HepG2 (cell line): ENCODE data around the gene SUSD2. TPM values are rescaled to one million over a fixed set of nuclear protein-coding genes. Genes with fewer than 3 reads are reported as not detected.

ENCODE experiments used
- FOXK2 ChIP-seq: fragments of 450-650 bp; IDR thresholded peaks from 2 replicates; pipeline ENCODE4 v1.6.1; 2016
- KLF11 ChIP-seq: IDR thresholded peaks from 2 replicates; pipeline ENCODE4 v1.6.1; 2016; ENCODE audit warnings: missing compliant biosample characterization
- YY1 ChIP-seq: IDR thresholded peaks from 2 replicates; pipeline ENCODE4 v1.6.1; 2011; ENCODE audit warnings: low read length, low read depth, moderate library complexity, mild to moderate bottlenecking; ENCODE audit not compliant: insufficient read depth, insufficient replicate concordance
- ZNF350 ChIP-seq: sonication (generic); formaldehyde crosslinking; IDR thresholded peaks from 2 replicates; pipeline ENCODE4 v1.4.0; 2020; ENCODE audit warnings: mild to moderate bottlenecking, low read depth, missing genetic modification reagents, borderline replicate concordance
- ZNF547 ChIP-seq: sonication (generic); formaldehyde crosslinking; IDR thresholded peaks from 2 replicates; pipeline ENCODE4 v1.5.1; 2020; ENCODE audit warnings: mild to moderate bottlenecking, missing genetic modification reagents
- ZNF891 ChIP-seq: sonication (generic); formaldehyde crosslinking; IDR thresholded peaks from 2 replicates; pipeline ENCODE4 v1.5.0; 2020; ENCODE audit warnings: mild to moderate bottlenecking, missing genetic modification reagents
- polyA plus RNA-seq, 8 experiments: library from polyadenylated mRNA; depleted of rRNA in 3 of 8; stranded (reverse) in 7 of 8; unstranded in 1 of 8; fragments of >200 nt; fragmentation: Illumina TruSeq in 4 of 8; extraction: Trizol in 4 of 8; gene quantifications; 2 replicates each; pipeline versions ENCODE4 v1.2.1 to v1.2.3, GENCODE V29; 2011 to 2016; ENCODE audit warnings: low read depth in 4 of 8, missing spikeins in 1 of 8, mixed read lengths in 1 of 8; ENCODE audit not compliant: insufficient read depth in 1 of 8
- total RNA-seq, 5 experiments: library from RNA; depleted of rRNA; stranded (reverse); fragments of >200 nt; fragmentation: Illumina TruSeq; extraction: Trizol; gene quantifications; 2 replicates each; pipeline ENCODE4 v1.2.3, GENCODE V29; 2016; ENCODE audit warnings: low read depth in 1 of 5
- TF ChIP-seq, protein P1 (sequence below): sonication (generic); formaldehyde crosslinking; IDR thresholded peaks from 2 replicates; pipeline ENCODE4 v1.4.0; 2020; ENCODE audit warnings: missing genetic modification reagents, low read depth, mild to moderate bottlenecking, borderline replicate concordance
- TF ChIP-seq, protein P2 (sequence below): sonication (generic); formaldehyde crosslinking; IDR thresholded peaks from 2 replicates; pipeline ENCODE4 v1.8.0; 2022; ENCODE audit warnings: mild to moderate bottlenecking, missing genetic modification reagents, borderline replicate concordance
- TF ChIP-seq, protein P3 (sequence below): sonication (generic); formaldehyde crosslinking; IDR thresholded peaks from 2 replicates; pipeline ENCODE4 v1.4.0; 2020; ENCODE audit warnings: missing genetic modification reagents, borderline replicate concordance
- TF ChIP-seq, protein P4 (sequence below): sonication (generic); formaldehyde crosslinking; IDR thresholded peaks from 2 replicates; pipeline ENCODE4 v1.8.1; 2023; ENCODE audit warnings: mild to moderate bottlenecking, inconsistent platforms, moderate library complexity, missing genetic modification reagents, borderline replicate concordance
- TF ChIP-seq, protein P5 (sequence below): sonication (generic); formaldehyde crosslinking; conservative IDR thresholded peaks from 2 replicates; pipeline ENCODE4 v1.4.0; 2020; ENCODE audit warnings: missing genetic modification reagents
- TF ChIP-seq, protein P6 (sequence below): sonication (generic); formaldehyde crosslinking; IDR thresholded peaks from 2 replicates; pipeline ENCODE4 v1.8.1; 2023; ENCODE audit warnings: mild to moderate bottlenecking, missing genetic modification reagents, borderline replicate concordance
- TF ChIP-seq, protein P7 (sequence below): sonication (generic); formaldehyde crosslinking; IDR thresholded peaks from 2 replicates; pipeline ENCODE4 v1.4.0; 2020; ENCODE audit warnings: missing genetic modification reagents

The SUSD2 gene
- total and polyA plus RNA-seq, 2 of the 13 experiments (the other 11 are each of a cell fraction or from before 2014, with no cell fraction given): 2.1 to 11.0 TPM

DNA sequence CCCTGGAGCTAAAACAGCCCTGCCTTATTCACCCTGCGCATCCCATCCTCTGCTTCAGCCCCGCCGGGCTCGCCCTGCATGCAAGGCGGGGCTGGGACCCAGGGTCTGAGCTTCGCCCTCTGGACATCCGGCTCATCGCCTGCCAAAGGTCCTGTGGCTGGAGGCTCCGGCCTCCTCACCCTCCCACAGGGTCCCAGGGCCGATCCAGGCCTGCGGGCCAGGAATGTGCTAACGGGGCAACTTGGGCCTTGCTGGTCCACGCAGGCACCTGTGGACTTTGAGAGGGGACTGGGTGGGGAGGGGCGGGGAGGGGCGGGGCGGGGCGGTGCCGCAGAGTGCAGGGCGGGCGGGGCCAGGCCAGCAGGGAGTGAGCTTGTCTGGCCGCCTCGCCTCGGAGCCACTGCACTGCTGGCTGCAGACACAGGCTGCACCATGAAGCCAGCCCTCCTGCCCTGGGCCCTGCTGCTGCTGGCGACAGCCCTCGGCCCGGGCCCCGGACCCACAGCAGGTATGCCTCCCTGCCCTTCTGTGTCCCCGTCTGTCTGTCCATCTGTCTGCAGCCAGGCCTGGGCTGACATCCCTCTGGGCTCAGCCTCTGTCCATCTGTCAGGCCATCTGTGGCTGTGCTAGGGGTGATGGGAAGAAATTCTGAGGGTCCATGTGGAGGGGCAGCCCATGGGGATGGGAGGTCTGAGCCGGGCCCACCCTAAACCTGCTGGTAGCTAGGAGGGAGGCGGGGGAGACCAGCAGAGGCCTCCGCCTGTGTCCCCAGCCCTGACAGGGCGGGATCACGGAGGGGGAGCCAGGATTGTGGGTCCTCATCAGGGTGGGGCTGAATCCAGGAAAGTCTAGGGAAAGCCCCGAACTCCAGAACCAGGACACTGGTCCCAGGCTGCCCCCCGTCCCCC is at the start of gene SUSD2 (continued):
- TF ChIP-seq, protein P1, sequence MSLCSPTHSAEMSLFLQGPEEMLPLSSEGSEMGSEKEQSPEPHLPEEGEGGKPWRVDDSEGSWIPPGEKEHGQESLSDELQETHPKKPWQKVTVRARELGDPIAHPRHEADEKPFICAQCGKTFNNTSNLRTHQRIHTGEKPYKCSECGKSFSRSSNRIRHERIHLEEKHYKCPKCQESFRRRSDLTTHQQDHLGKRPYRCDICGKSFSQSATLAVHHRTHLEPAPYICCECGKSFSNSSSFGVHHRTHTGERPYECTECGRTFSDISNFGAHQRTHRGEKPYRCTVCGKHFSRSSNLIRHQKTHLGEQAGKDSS (CRISPR knock-in tag): peak; percentile 47; the same call in 1 of the 2 replicates
- no peak for TF ChIP-seq KLF11 (CRISPR knock-in tag)
- TF ChIP-seq, protein P2, sequence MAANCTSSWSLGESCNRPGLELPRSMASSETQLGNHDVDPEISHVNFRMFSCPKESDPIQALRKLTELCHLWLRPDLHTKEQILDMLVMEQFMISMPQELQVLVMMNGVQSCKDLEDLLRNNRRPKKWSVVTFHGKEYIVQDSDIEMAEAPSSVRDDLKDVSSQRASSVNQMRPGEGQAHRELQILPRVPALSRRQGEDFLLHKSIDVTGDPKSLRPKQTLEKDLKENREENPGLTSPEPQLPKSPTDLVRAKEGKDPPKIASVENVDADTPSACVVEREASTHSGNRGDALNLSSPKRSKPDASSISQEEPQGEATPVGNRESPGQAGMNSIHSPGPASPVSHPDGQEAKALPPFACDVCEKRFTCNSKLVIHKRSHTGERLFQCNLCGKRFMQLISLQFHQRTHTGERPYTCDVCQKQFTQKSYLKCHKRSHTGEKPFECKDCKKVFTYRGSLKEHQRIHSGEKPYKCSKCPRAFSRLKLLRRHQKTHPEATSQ (CRISPR knock-in tag): peak; percentile 93; the same call in 1 of the 2 replicates
- TF ChIP-seq, protein P3, sequence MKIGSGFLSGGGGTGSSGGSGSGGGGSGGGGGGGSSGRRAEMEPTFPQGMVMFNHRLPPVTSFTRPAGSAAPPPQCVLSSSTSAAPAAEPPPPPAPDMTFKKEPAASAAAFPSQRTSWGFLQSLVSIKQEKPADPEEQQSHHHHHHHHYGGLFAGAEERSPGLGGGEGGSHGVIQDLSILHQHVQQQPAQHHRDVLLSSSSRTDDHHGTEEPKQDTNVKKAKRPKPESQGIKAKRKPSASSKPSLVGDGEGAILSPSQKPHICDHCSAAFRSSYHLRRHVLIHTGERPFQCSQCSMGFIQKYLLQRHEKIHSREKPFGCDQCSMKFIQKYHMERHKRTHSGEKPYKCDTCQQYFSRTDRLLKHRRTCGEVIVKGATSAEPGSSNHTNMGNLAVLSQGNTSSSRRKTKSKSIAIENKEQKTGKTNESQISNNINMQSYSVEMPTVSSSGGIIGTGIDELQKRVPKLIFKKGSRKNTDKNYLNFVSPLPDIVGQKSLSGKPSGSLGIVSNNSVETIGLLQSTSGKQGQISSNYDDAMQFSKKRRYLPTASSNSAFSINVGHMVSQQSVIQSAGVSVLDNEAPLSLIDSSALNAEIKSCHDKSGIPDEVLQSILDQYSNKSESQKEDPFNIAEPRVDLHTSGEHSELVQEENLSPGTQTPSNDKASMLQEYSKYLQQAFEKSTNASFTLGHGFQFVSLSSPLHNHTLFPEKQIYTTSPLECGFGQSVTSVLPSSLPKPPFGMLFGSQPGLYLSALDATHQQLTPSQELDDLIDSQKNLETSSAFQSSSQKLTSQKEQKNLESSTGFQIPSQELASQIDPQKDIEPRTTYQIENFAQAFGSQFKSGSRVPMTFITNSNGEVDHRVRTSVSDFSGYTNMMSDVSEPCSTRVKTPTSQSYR (CRISPR knock-in tag): no peak; the same call in 1 of the 2 replicates
- TF ChIP-seq, protein P4, sequence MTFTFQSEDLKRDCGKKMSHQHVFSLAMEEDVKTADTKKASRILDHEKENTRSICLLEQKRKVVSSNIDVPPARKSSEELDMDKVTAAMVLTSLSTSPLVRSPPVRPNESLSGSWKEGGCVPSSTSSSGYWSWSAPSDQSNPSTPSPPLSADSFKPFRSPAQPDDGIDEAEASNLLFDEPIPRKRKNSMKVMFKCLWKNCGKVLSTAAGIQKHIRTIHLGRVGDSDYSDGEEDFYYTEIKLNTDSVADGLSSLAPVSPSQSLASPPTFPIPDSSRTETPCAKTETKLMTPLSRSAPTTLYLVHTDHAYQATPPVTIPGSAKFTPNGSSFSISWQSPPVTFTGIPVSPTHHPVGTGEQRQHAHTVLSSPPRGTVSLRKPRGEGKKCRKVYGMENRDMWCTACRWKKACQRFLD (CRISPR knock-in tag): no peak
- TF ChIP-seq FOXK2: no peak
- TF ChIP-seq, protein P5, sequence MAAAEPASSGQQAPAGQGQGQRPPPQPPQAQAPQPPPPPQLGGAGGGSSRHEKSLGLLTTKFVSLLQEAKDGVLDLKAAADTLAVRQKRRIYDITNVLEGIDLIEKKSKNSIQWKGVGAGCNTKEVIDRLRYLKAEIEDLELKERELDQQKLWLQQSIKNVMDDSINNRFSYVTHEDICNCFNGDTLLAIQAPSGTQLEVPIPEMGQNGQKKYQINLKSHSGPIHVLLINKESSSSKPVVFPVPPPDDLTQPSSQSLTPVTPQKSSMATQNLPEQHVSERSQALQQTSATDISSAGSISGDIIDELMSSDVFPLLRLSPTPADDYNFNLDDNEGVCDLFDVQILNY: 0 out of 2 replicates have a peak, but pooled peaks have one; percentile 35
- TF ChIP-seq, protein P6, sequence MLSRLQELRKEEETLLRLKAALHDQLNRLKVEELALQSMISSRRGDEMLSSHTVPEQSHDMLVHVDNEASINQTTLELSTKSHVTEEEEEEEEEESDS (CRISPR knock-in tag): no peak
- no peak for TF ChIP-seq ZNF350 (CRISPR knock-in tag)
- no peak for TF ChIP-seq YY1
- TF ChIP-seq ZNF547 (CRISPR knock-in tag): no peak
- TF ChIP-seq, protein P7, sequence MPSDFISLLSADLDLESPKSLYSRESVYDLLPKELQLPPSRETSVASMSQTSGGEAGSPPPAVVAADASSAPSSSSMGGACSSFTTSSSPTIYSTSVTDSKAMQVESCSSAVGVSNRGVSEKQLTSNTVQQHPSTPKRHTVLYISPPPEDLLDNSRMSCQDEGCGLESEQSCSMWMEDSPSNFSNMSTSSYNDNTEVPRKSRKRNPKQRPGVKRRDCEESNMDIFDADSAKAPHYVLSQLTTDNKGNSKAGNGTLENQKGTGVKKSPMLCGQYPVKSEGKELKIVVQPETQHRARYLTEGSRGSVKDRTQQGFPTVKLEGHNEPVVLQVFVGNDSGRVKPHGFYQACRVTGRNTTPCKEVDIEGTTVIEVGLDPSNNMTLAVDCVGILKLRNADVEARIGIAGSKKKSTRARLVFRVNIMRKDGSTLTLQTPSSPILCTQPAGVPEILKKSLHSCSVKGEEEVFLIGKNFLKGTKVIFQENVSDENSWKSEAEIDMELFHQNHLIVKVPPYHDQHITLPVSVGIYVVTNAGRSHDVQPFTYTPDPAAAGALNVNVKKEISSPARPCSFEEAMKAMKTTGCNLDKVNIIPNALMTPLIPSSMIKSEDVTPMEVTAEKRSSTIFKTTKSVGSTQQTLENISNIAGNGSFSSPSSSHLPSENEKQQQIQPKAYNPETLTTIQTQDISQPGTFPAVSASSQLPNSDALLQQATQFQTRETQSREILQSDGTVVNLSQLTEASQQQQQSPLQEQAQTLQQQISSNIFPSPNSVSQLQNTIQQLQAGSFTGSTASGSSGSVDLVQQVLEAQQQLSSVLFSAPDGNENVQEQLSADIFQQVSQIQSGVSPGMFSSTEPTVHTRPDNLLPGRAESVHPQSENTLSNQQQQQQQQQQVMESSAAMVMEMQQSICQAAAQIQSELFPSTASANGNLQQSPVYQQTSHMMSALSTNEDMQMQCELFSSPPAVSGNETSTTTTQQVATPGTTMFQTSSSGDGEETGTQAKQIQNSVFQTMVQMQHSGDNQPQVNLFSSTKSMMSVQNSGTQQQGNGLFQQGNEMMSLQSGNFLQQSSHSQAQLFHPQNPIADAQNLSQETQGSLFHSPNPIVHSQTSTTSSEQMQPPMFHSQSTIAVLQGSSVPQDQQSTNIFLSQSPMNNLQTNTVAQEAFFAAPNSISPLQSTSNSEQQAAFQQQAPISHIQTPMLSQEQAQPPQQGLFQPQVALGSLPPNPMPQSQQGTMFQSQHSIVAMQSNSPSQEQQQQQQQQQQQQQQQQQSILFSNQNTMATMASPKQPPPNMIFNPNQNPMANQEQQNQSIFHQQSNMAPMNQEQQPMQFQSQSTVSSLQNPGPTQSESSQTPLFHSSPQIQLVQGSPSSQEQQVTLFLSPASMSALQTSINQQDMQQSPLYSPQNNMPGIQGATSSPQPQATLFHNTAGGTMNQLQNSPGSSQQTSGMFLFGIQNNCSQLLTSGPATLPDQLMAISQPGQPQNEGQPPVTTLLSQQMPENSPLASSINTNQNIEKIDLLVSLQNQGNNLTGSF (CRISPR knock-in tag): 0 out of 2 replicates have a peak, but pooled peaks have one; percentile 36
- TF ChIP-seq ZNF891 (CRISPR knock-in tag): 0 out of 2 replicates have a peak, but pooled peaks have one; percentile 20
